ENCODE results near the gene DNM1L.

The DNM1L gene

GRCh38 chr12:32757157-32757556 is 78.1 kb downstream of the DNM1L start:
- TF ChIP-seq YY1 (IDR thresholded peaks at IDR 0.05; ENCODE audit: low read depth) (no peak), FOXM1 (IDR thresholded peaks at IDR 0.05; ENCODE audit: borderline replicate concordance, low read depth) (no peak), ZBTB7A (IDR thresholded peaks at IDR 0.05; ENCODE audit: low read depth) (no peak), EGR1 (IDR thresholded peaks at IDR 0.05) (no peak), MAX (IDR thresholded peaks at IDR 0.05) (no peak), CREB1 (IDR thresholded peaks at IDR 0.05; ENCODE audit: low read depth) (no peak), CEBPB (IDR thresholded peaks at IDR 0.05) (no peak), TAF1 (IDR thresholded peaks at IDR 0.05; ENCODE audit: low read depth) (no peak), REST (IDR thresholded peaks at IDR 0.05; ENCODE audit: low read depth) (no peak), RAD21 (IDR thresholded peaks at IDR 0.05; ENCODE audit: low read depth) (no peak), NFIC (IDR thresholded peaks at IDR 0.05) (no peak)

- no peak for TF ChIP-seq REST (IDR thresholded peaks at IDR 0.05; ENCODE audit: low read depth)
- no peak for TF ChIP-seq TEAD4 (IDR thresholded peaks at IDR 0.05)
- TF ChIP-seq MAX (IDR thresholded peaks at IDR 0.05): no peak
- TF ChIP-seq RAD21 (IDR thresholded peaks at IDR 0.05; ENCODE audit: low read depth): no peak
- TF ChIP-seq YY1 (IDR thresholded peaks at IDR 0.05; ENCODE audit: low read depth): no peak
- TF ChIP-seq EGR1 (IDR thresholded peaks at IDR 0.05): no peak
Measured at GRCh38 chr12:32761716-32762115, 82.6 kb downstream of the DNM1L start.

GRCh38 chr12:32765906-32766305 is 86.8 kb downstream of the DNM1L start:
- TF ChIP-seq TAF1 (IDR thresholded peaks at IDR 0.05; ENCODE audit: low read depth) (no peak), TEAD4 (IDR thresholded peaks at IDR 0.05) (0 out of 2 replicates have a peak, but pooled peaks have one; percentile 5)

- TF ChIP-seq MAX (IDR thresholded peaks at IDR 0.05) (no peak), TAF1 (IDR thresholded peaks at IDR 0.05; ENCODE audit: low read depth) (no peak), EGR1 (IDR thresholded peaks at IDR 0.05) (no peak), CEBPB (IDR thresholded peaks at IDR 0.05) (no peak), REST (IDR thresholded peaks at IDR 0.05; ENCODE audit: low read depth) (no peak), NFIC (IDR thresholded peaks at IDR 0.05) (no peak), FOXM1 (IDR thresholded peaks at IDR 0.05; ENCODE audit: borderline replicate concordance, low read depth) (no peak), TEAD4 (IDR thresholded peaks at IDR 0.05) (no peak), CREB1 (IDR thresholded peaks at IDR 0.05; ENCODE audit: low read depth) (no peak), TCF12 (IDR thresholded peaks at IDR 0.05; ENCODE audit: low read depth) (no peak), ZBTB7A (IDR thresholded peaks at IDR 0.05; ENCODE audit: low read depth) (no peak), RAD21 (IDR thresholded peaks at IDR 0.05; ENCODE audit: low read depth) (no peak), USF1 (IDR thresholded peaks at IDR 0.05) (no peak), YY1 (IDR thresholded peaks at IDR 0.05; ENCODE audit: low read depth) (no peak), EP300 (IDR thresholded peaks at IDR 0.05; ENCODE audit: borderline replicate concordance) (no peak)
Measured at GRCh38 chr12:32768518-32768917, 89.4 kb downstream of the DNM1L start.

GRCh38 chr12:32770141-32770540 is 91.0 kb downstream of the DNM1L start:
- no peak for TF ChIP-seq CREB1 (IDR thresholded peaks at IDR 0.05; ENCODE audit: low read depth)
- no peak for TF ChIP-seq ZBTB7A (IDR thresholded peaks at IDR 0.05; ENCODE audit: low read depth)
- no peak for TF ChIP-seq MAX (IDR thresholded peaks at IDR 0.05)
- TF ChIP-seq NFIC (IDR thresholded peaks at IDR 0.05): no peak

Data from Ishikawa (cell line).